H1 (cell line): ENCODE results near the gene CNPY4. TPM values are rescaled to one million over a fixed set of nuclear protein-coding genes. Genes with fewer than 3 reads are reported as not detected.

ENCODE experiments used
- CTCF ChIA-PET: fragments of 300-600 bp; sonication (Branson Sonifier 250); formaldehyde crosslinking; loops from one replicate; lab custom pipeline; 2021; ENCODE audit not compliant: partially characterized antibody; lab: Charles Lee
- POLR2A ChIA-PET: fragments of 300-600 bp; sonication (Branson Sonifier 250); formaldehyde crosslinking; loops from one replicate; lab custom pipeline; 2021; ENCODE audit warnings: inconsistent platforms; ENCODE audit not compliant: partially characterized antibody; lab: Charles Lee
- DNase-seq, 2 experiments: peaks; one replicate each; pipeline versions ENCODE4 v3.0.0 to v3.0.0-alpha.2; 2010 to 2022; ENCODE audit warnings: low spot score in 2 of 2, low read depth in 1 of 2, mixed read lengths in 1 of 2
- FAIRE-seq: peaks from 2 replicates; lab custom pipeline; 2011; peaks lifted over from hg19 to GRCh38; lab: Jason Lieb, UNC
- H2AFZ ChIP-seq: 2 replicates; pipeline ENCODE4 v1.8.1; 2012; ENCODE audit warnings: low read length, inconsistent platforms
- H2AK5ac ChIP-seq: 2 replicates; pipeline ENCODE4 v1.6.1; 2013; ENCODE audit warnings: low read depth, low read length
- H2BK120ac ChIP-seq: replicated peaks from 2 replicates; pipeline ENCODE3; 2013; ENCODE audit warnings: low read depth, low read length, inconsistent platforms
- H2BK12ac ChIP-seq: 2 replicates; pipeline ENCODE4 v1.6.1; 2013; ENCODE audit warnings: low read depth, low read length
- H2BK15ac ChIP-seq: 2 replicates; pipeline ENCODE4 v1.6.1; 2013; ENCODE audit warnings: low read length
- H2BK20ac ChIP-seq: 2 replicates; pipeline ENCODE4 v1.6.1; 2013; ENCODE audit warnings: low read length
- H2BK5ac ChIP-seq: 2 replicates; pipeline ENCODE4 v1.6.1; 2013; ENCODE audit warnings: low read depth, low read length
- H3K14ac ChIP-seq: 2 replicates; pipeline ENCODE4 v1.6.1; 2013; ENCODE audit warnings: inconsistent platforms; ENCODE audit not compliant: insufficient read length
- H3K18ac ChIP-seq: 2 replicates; pipeline ENCODE4 v1.6.1; 2013; ENCODE audit warnings: low read length; ENCODE audit errors: extremely low read depth
- H3K23ac ChIP-seq: 2 replicates; pipeline ENCODE4 v1.6.1; 2013; ENCODE audit warnings: inconsistent platforms; ENCODE audit not compliant: insufficient read length
- H3K23me2 ChIP-seq: 2 replicates; pipeline ENCODE4 v1.6.1; 2013; ENCODE audit warnings: low read depth, low read length
- H3K27ac ChIP-seq: 2 replicates; pipeline ENCODE4 v1.6.1; 2011; ENCODE audit warnings: low read depth, low read length, inconsistent platforms
- H3K27me3 ChIP-seq, 4 experiments: replicated peaks in 1 of 4; 1 replicate in 1 of 4; 2 replicates in 3 of 4; pipeline versions ENCODE4 v1.6.1 to v1.8.1; 2011 to 2013; ENCODE audit warnings: low read length in 3 of 4, mild to moderate bottlenecking in 3 of 4, inconsistent platforms in 2 of 4, mixed read lengths in 2 of 4, moderate library complexity in 1 of 4; ENCODE audit not compliant: control insufficient read depth in 3 of 4, insufficient read depth in 3 of 4; ENCODE audit errors: extremely low read depth in 1 of 4
- H3K36me3 ChIP-seq, 4 experiments: 2 replicates each; pipeline versions ENCODE4 v1.6.1 to v1.8.1; 2011 to 2013; ENCODE audit warnings: mild to moderate bottlenecking in 4 of 4, low read length in 3 of 4, moderate library complexity in 2 of 4, control low read depth in 1 of 4, inconsistent platforms in 1 of 4; ENCODE audit not compliant: insufficient read depth in 4 of 4, control insufficient read depth in 2 of 4
- H3K4ac ChIP-seq: replicated peaks from 2 replicates; pipeline ENCODE3; 2013; ENCODE audit warnings: low read length, low read depth, mixed read lengths, inconsistent platforms; ENCODE audit not compliant: insufficient read length
- H3K4me1 ChIP-seq, 4 experiments: replicated peaks in 1 of 4; 1 replicate in 1 of 4; 2 replicates in 3 of 4; pipeline versions ENCODE4 v1.6.1 to v1.8.1; 2011 to 2013; ENCODE audit warnings: low read length in 3 of 4, inconsistent platforms in 2 of 4, mixed read lengths in 1 of 4; ENCODE audit not compliant: insufficient read depth in 4 of 4, control insufficient read depth in 3 of 4
- H3K4me2 ChIP-seq, 2 experiments: 2 replicates each; pipeline versions ENCODE4 v1.6.1 to v1.8.1; 2011 to 2013; ENCODE audit warnings: low read depth in 2 of 2, low read length in 2 of 2, control low read depth in 1 of 2, inconsistent platforms in 1 of 2, mild to moderate bottlenecking in 1 of 2; ENCODE audit not compliant: insufficient read depth in 1 of 2
- H3K4me3 ChIP-seq, 4 experiments: fragments of 200-600, 300-600 bp in 1 of 4; sonication (generic), shearing (Covaris generic), sonication (Bioruptor Twin) in 1 of 4; 2 replicates each; pipeline versions ENCODE4 v1.5.1 to v1.8.1; 2011 to 2016; ENCODE audit warnings: low read length in 4 of 4, low read depth in 3 of 4, control low read depth in 2 of 4, inconsistent platforms in 2 of 4, mild to moderate bottlenecking in 2 of 4, mixed read lengths in 1 of 4, moderate library complexity in 1 of 4; ENCODE audit not compliant: insufficient read depth in 2 of 4; ENCODE audit errors: extremely low read depth in 1 of 4
- H3K56ac ChIP-seq: replicated peaks from 2 replicates; pipeline ENCODE3; 2013; ENCODE audit warnings: low read depth, mild to moderate bottlenecking, mixed read lengths, low read length, inconsistent platforms; ENCODE audit not compliant: insufficient read length
- H3K79me1 ChIP-seq: 2 replicates; pipeline ENCODE4 v1.6.1; 2013; ENCODE audit warnings: low read depth, low read length, control low read depth
- H3K79me2 ChIP-seq, 2 experiments: 2 replicates each; pipeline versions ENCODE4 v1.6.1 to v1.8.1; 2012 to 2013; ENCODE audit warnings: low read length in 2 of 2, mild to moderate bottlenecking in 2 of 2, inconsistent platforms in 1 of 2; ENCODE audit not compliant: insufficient read depth in 2 of 2, control insufficient read depth in 1 of 2
- H3K9ac ChIP-seq, 4 experiments: replicated peaks in 1 of 4; 1 replicate in 1 of 4; 2 replicates in 3 of 4; pipeline versions ENCODE4 v1.6.1 to v1.8.1; 2011 to 2013; ENCODE audit warnings: low read depth in 3 of 4, low read length in 3 of 4, control low read depth in 2 of 4, mild to moderate bottlenecking in 2 of 4, moderate library complexity in 2 of 4, inconsistent platforms in 1 of 4; ENCODE audit errors: extremely low read depth in 1 of 4
- H3K9me3 ChIP-seq, 2 experiments: 2 replicates each; pipeline versions ENCODE4 v1.6.1 to v1.8.1; 2012 to 2013; ENCODE audit warnings: mild to moderate bottlenecking in 2 of 2, moderate library complexity in 2 of 2, control low read depth in 1 of 2, inconsistent platforms in 1 of 2, low read depth in 1 of 2, low read length in 1 of 2, mixed read lengths in 1 of 2; ENCODE audit not compliant: insufficient read depth in 2 of 2
- H4K20me1 ChIP-seq, 2 experiments: replicated peaks in 1 of 2; 2 replicates each; pipeline versions ENCODE3 to v1.8.1; 2011 to 2013; ENCODE audit warnings: inconsistent platforms in 2 of 2, low read length in 2 of 2, mild to moderate bottlenecking in 1 of 2; ENCODE audit not compliant: insufficient read depth in 2 of 2, control insufficient read depth in 1 of 2
- H4K5ac ChIP-seq: 2 replicates; pipeline ENCODE4 v1.6.1; 2013; ENCODE audit warnings: low read length, low read depth, mixed read lengths, inconsistent platforms; ENCODE audit not compliant: insufficient read length
- H4K8ac ChIP-seq: 2 replicates; pipeline ENCODE4 v1.8.0; 2013; ENCODE audit warnings: mild to moderate bottlenecking, moderate library complexity, low read length, inconsistent platforms; ENCODE audit not compliant: insufficient read depth; ENCODE audit errors: extremely low read depth
- H4K91ac ChIP-seq: replicated peaks from 2 replicates; pipeline ENCODE3; 2013; ENCODE audit warnings: low read length, mixed read lengths, inconsistent platforms; ENCODE audit not compliant: insufficient read length
- CBX5 ChIP-seq: fragments of 300-800, 300-1000 bp; sonication (generic); IDR thresholded peaks from 2 replicates; pipeline ENCODE4 v1.7.1; 2016; ENCODE audit warnings: antibody characterized with exemption, low read length, low read depth
- CBX8 ChIP-seq: fragments of 300-800, 300-1000 bp; sonication (generic); IDR thresholded peaks from 2 replicates; pipeline ENCODE4 v1.7.1; 2016; ENCODE audit warnings: low read depth, low read length, borderline replicate concordance
- CEBPB ChIP-seq: IDR thresholded peaks from 2 replicates; pipeline ENCODE4 v1.6.1; 2012; ENCODE audit warnings: low read depth, low read length
- CTBP2 ChIP-seq: IDR thresholded peaks from 2 replicates; pipeline ENCODE4 v1.7.0; 2011; ENCODE audit warnings: borderline replicate concordance, mild to moderate bottlenecking, moderate library complexity, mixed read lengths, low read length; ENCODE audit not compliant: insufficient read depth, insufficient read length
- HDAC6 ChIP-seq: IDR thresholded peaks from one replicate; pipeline ENCODE4 v1.7.1; 2012; ENCODE audit warnings: low read depth, mild to moderate bottlenecking, inconsistent platforms, low read length, moderate library complexity
- PHF8 ChIP-seq: fragments of 200-600 bp; sonication (generic); conservative IDR thresholded peaks from 2 replicates; pipeline ENCODE4 v1.7.1; 2012; ENCODE audit warnings: low read depth, mild to moderate bottlenecking, inconsistent platforms, low read length, moderate library complexity
- POU5F1 ChIP-seq: IDR thresholded peaks from 2 replicates; pipeline ENCODE4 v1.6.1; 2011; ENCODE audit warnings: low read depth, mild to moderate bottlenecking, low read length, moderate library complexity
- RBBP5 ChIP-seq: IDR thresholded peaks from 2 replicates; pipeline ENCODE4 v1.7.1; 2012; ENCODE audit warnings: low read depth, mild to moderate bottlenecking, inconsistent platforms, low read length, moderate library complexity, borderline replicate concordance
- RXRA ChIP-seq: IDR thresholded peaks from 2 replicates; pipeline ENCODE4 v1.6.1; 2011; ENCODE audit warnings: low read depth, mild to moderate bottlenecking, low read length, moderate library complexity; ENCODE audit not compliant: insufficient read depth
- SAP30 ChIP-seq: fragments of 300-600 bp; sonication (generic); IDR thresholded peaks from 2 replicates; pipeline ENCODE4 v1.7.1; 2012; ENCODE audit warnings: low read length, moderate library complexity, mild to moderate bottlenecking, inconsistent platforms; ENCODE audit not compliant: insufficient read depth, insufficient replicate concordance
- SIRT6 ChIP-seq: IDR thresholded peaks from one replicate; pipeline ENCODE4 v1.7.1; 2012; ENCODE audit warnings: low read length, inconsistent platforms
- ZNF274 ChIP-seq: IDR thresholded peaks from 2 replicates; pipeline ENCODE4 v1.7.0; 2012; ENCODE audit warnings: low read length, borderline replicate concordance; ENCODE audit errors: extremely low read depth
- WGBS, 2 experiments: shearing (Covaris generic) in 1 of 2; methylation state at CpG; one replicate each; pipeline versions ENCODE4 v1.1.6 to v1.1.7; 2013 to 2015; ENCODE audit warnings: low lambda C conversion rate in 2 of 2, mixed read lengths in 2 of 2, inconsistent platforms in 1 of 2, low coverage in 1 of 2, missing lambda C conversion rate in 1 of 2; ENCODE audit not compliant: insufficient replicate concordance in 2 of 2, insufficient coverage in 1 of 2, insufficient read length in 1 of 2; ENCODE audit errors: extremely low coverage in 1 of 2, missing lambda C conversion rate in 1 of 2; 5-methylcytosine and 5-hydroxymethylcytosine counted together
- polyA plus RNA-seq, 7 experiments: library from polyadenylated mRNA; depleted of rRNA in 3 of 7; stranded (reverse) in 5 of 7; unstranded in 2 of 7; fragments of >200 nt in 5 of 7; fragments of 200-250 nt in 2 of 7; gene quantifications; 1 replicate in 5 of 7; 2 replicates in 1 of 7; 4 replicates in 1 of 7; pipeline versions ENCODE4 v1.2.1 to v1.2.3, GENCODE V29; 2011 to 2013; ENCODE audit warnings: missing spikeins in 2 of 7, mixed read lengths in 2 of 7
- total RNA-seq: library from RNA; stranded (reverse); fragmentation: NEBNext Ultra II Directional; extraction: Animal tissue kit (Norgen Biotek cat#: 25700); gene quantifications from 2 replicates; pipeline ENCODE4 v1.2.1, GENCODE V29; 2021

Gene CNPY4
- total and polyA plus RNA-seq, 2 of the 8 experiments (the other 6 are each of a cell fraction or from before 2014, with no cell fraction given) = 10.2 to 15.3 TPM

DNA sequence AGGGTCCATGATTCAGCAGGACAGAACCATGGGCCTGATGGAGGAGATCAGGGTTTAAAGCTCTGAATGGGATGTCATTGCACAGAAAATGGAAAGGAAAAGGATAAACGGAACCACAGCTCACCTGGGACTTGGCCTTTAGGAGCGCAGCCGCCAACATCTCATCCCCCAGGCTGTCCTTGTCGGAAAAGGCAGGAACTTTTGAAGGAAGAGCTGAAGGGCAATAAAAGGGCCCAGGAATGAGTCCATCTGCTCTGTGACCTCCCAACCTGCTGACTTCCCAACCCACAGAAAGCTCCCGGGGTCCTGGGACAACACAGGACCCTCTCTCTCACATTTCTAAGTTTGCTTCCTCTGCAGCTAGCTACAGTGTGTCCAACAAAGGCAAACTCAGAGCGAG, 44.0 kb upstream of the CNPY4 start:
- H2BK120ac ChIP-seq = no peak overlapping the region
- H3K27ac ChIP-seq = no peak overlapping the region
- peaks cover 73 to 97% (median 87%) of the 10 kb centered on the region in 4 experiments for H3K36me3 ChIP-seq
- H4K5ac ChIP-seq = no peak overlapping the region
- H3K56ac ChIP-seq = no peak overlapping the region
- H2BK5ac ChIP-seq = no peak overlapping the region
- no peak overlapping the region for H2AFZ ChIP-seq
- H3K14ac ChIP-seq = no peak overlapping the region
- H4K8ac ChIP-seq = no peak overlapping the region
- H3K9ac ChIP-seq = no peak overlapping the region
- no peak for TF ChIP-seq SIRT6
- TF ChIP-seq RBBP5 = no peak
- no peak for TF ChIP-seq PHF8
- TF ChIP-seq CBX5 = no peak
- no peak for TF ChIP-seq RXRA
- TF ChIP-seq POU5F1 = no peak
- TF ChIP-seq ZNF274 = no peak
- no peak for TF ChIP-seq HDAC6
- no peak for TF ChIP-seq CEBPB
- no peak for TF ChIP-seq CBX8
- TF ChIP-seq SAP30 = no peak
- TF ChIP-seq CTBP2 = no peak
- H3K23me2 ChIP-seq = no peaks in the 10 kb centered on the region
- H3K79me1 ChIP-seq = peaks cover 4% of the 10 kb centered on the region
- H3K4me1 ChIP-seq = peaks cover 0 to 4% (median 0%) of the 10 kb centered on the region in 4 experiments; a peak in 1 of 7 replicates
- no peaks in the 10 kb centered on the region; a peak in 1 of 7 replicates for H3K27me3 ChIP-seq
- no peak overlapping the region for H2BK15ac ChIP-seq
- no peak overlapping the region for H3K18ac ChIP-seq
- no peak overlapping the region for H3K4me3 ChIP-seq
- H3K23ac ChIP-seq = no peak overlapping the region
- no peak overlapping the region for H2BK12ac ChIP-seq
- H3K4me2 ChIP-seq = no peak overlapping the region
- peaks cover 53 to 61% of the 10 kb centered on the region in 2 experiments for H3K9me3 ChIP-seq
- DNase-seq = no peak
- no peak for FAIRE-seq
- H2AK5ac ChIP-seq = no peak overlapping the region
- H2BK20ac ChIP-seq = no peak overlapping the region
- POLR2A ChIA-PET = interaction anchor here (0.6 to 19.6 kb wide), 13 partner anchors 8 to 85 kb away, joined by 3 to 294 read pairs (median 4); partner anchors contain the start of genes AP4M1, COPS6, MCM7 and ZSCAN21
- 94% methylated on average over 6 of the region's 6 CpGs; no CpG with 5 or more reads in 1 of the 2 experiments for WGBS, 2 experiments
- H3K79me2 ChIP-seq = peaks cover 22 to 40% of the 10 kb centered on the region in 2 experiments
- no peak overlapping the region for H4K91ac ChIP-seq
- H4K20me1 ChIP-seq = peaks cover 1 to 3% of the 10 kb centered on the region in 2 experiments
- H3K4ac ChIP-seq = no peak overlapping the region
- CTCF ChIA-PET = interaction anchor here (0.6 to 2.1 kb wide), 6 partner anchors 8 to 609 kb away, joined by 3 to 5 read pairs (median 3); no protein-coding TSS in a partner anchor
